MM.1S (cell line): ENCODE data around the gene GRIK5.

Experiments used
- DNase-seq: peaks from one replicate; pipeline ENCODE4 v3.0.0-alpha.2; 2015
- H2AFZ ChIP-seq: fragments of 300-600 bp; sonication (generic); 2 replicates; pipeline ENCODE4 v1.6.0; 2016; ENCODE audit warnings: antibody characterized with exemption, low read length
- H3F3A ChIP-seq: fragments of 300-600 bp; sonication (generic); 2 replicates; pipeline ENCODE4 v1.6.1; 2016; ENCODE audit warnings: mild to moderate bottlenecking, antibody characterized with exemption, low read length, moderate library complexity, mixed read lengths; ENCODE audit not compliant: insufficient read depth
- H3K27ac ChIP-seq: fragments of 300-600 bp; sonication (generic); 2 replicates; pipeline ENCODE4 v1.5.1; 2016; ENCODE audit warnings: mild to moderate bottlenecking, low read length
- H3K27me3 ChIP-seq: fragments of 300-600 bp; sonication (generic); replicated peaks from 2 replicates; pipeline ENCODE4 v1.6.0; 2016; ENCODE audit warnings: low read length; ENCODE audit not compliant: insufficient read depth
- H3K36me3 ChIP-seq: fragments of 300-600 bp; sonication (generic); replicated peaks from 2 replicates; pipeline ENCODE4 v1.6.1; 2016; ENCODE audit warnings: mild to moderate bottlenecking, low read length, mixed read lengths; ENCODE audit not compliant: insufficient read depth
- H3K4me1 ChIP-seq: fragments of 300-600 bp; sonication (generic); 2 replicates; pipeline ENCODE4 v1.6.1; 2016; ENCODE audit warnings: low read length, mixed read lengths
- H3K4me2 ChIP-seq: fragments of 300-600 bp; sonication (generic); 2 replicates; pipeline ENCODE4 v1.6.0; 2016; ENCODE audit warnings: low read depth, low read length
- H3K4me3 ChIP-seq: fragments of 300-600 bp; sonication (generic); 2 replicates; pipeline ENCODE4 v1.5.1; 2016; ENCODE audit warnings: low read length, mixed read lengths
- H3K79me2 ChIP-seq: fragments of 300-600 bp; sonication (generic); 2 replicates; pipeline ENCODE4 v1.6.1; 2016; ENCODE audit warnings: mixed run types, low read length, mixed read lengths
- H3K9ac ChIP-seq: fragments of 300-600 bp; sonication (generic); 2 replicates; pipeline ENCODE4 v1.6.1; 2016; ENCODE audit warnings: low read length, mixed read lengths
- H3K9me2 ChIP-seq: fragments of 300-600 bp; sonication (generic); replicated peaks from 2 replicates; pipeline ENCODE4 v1.6.1; 2016; ENCODE audit warnings: mild to moderate bottlenecking, low read length, mixed read lengths; ENCODE audit not compliant: insufficient read depth
- H3K9me3 ChIP-seq: fragments of 300-600 bp; sonication (generic); replicated peaks from 2 replicates; pipeline ENCODE4 v1.6.1; 2016; ENCODE audit warnings: mild to moderate bottlenecking, low read length, mixed read lengths; ENCODE audit not compliant: insufficient read depth
- H4K20me1 ChIP-seq: fragments of 300-600 bp; sonication (generic); 2 replicates; pipeline ENCODE4 v1.6.1; 2016; ENCODE audit warnings: mild to moderate bottlenecking, low read length, moderate library complexity, mixed read lengths; ENCODE audit not compliant: insufficient read depth
- CTCF ChIP-seq: fragments of 300-600 bp; sonication (generic); IDR thresholded peaks from 2 replicates; pipeline ENCODE4 v1.5.1; 2016; ENCODE audit warnings: antibody characterized with exemption, low read length, mixed read lengths
- EZH2 ChIP-seq: fragments of 300-600 bp; sonication (generic); optimal IDR thresholded peaks from 2 replicates; pipeline ENCODE3; 2017; ENCODE audit warnings: low read depth, mild to moderate bottlenecking, antibody characterized with exemption, low read length, mixed read lengths
- EZH2phosphoT487 ChIP-seq: fragments of 300-600 bp; sonication (generic); IDR thresholded peaks from 2 replicates; pipeline ENCODE4 v1.6.1; 2018; ENCODE audit warnings: antibody characterized with exemption, low read length

The GRIK5 gene

DNA sequence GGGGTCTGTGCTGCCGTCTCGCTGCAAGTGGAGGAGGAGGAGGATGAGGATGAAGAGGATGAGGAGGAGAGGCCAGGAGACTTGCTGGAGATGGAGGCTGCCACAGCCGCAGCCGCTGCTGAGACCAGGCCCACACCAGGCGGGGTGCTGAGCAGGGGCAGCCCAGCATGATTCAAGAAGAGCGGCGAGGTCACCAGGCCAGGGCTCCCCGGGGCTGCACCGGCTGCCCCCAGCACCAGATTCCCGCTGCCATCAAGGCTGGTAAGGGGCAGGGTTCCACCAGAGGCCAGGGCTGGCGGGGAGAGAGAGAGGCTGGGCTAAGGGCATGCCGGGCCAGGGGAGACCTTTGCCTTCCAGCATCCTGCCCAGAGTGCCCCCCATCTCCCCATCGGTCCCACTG, 21.3 kb upstream of the GRIK5 start:
- H3K4me2 ChIP-seq, result peak overlapping the region; percentile 98
- no peak for TF ChIP-seq EZH2
- TF ChIP-seq CTCF, result no peak
- TF ChIP-seq EZH2phosphoT487, result no peak
- H3K9me3 ChIP-seq, result no peaks in the 10 kb centered on the region
- peaks cover 20% of the 10 kb centered on the region for H3F3A ChIP-seq
- H3K4me3 ChIP-seq, result peak overlapping the region; percentile 39
- H3K36me3 ChIP-seq, result no peaks in the 10 kb centered on the region
- H3K27ac ChIP-seq, result peak overlapping the region; percentile 81; the same call in 1 of the 2 replicates
- no peaks in the 10 kb centered on the region for H3K9me2 ChIP-seq
- H3K79me2 ChIP-seq, result no peaks in the 10 kb centered on the region
- H3K27me3 ChIP-seq, result no peaks in the 10 kb centered on the region
- peak overlapping the region; percentile 58; the same call in 1 of the 2 replicates for H3K9ac ChIP-seq
- no peak for DNase-seq
- no peaks in the 10 kb centered on the region for H4K20me1 ChIP-seq
- 0 out of 2 replicates have a peak overlapping the region, but pooled peaks have one; percentile 45 for H2AFZ ChIP-seq
- H3K4me1 ChIP-seq, result peaks cover 35% of the 10 kb centered on the region

DNA sequence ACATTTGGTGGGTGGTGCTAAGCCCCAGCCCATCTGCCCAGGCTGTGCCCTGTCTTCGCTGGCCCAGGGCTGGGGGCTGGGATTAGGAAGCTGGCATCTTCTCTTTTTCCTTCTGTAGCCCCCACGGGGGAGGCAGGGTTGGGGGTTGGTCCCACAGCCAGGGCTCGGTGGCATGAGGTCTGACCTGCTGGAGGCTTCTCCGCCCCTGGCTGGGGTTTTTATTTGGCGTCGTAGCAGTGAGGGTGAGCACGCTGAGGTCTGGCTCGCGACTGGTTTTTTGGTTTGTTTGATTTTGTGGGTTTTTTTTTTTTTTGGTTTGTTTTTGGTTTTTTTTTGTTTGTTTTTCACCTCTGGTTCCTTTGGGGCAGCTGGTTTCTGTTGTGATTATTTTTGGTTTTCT, 20.7 kb upstream of the GRIK5 start:
- DNase-seq, result peak; percentile 82
- Histone ChIP-seq H3K4me1 (peaks cover 35% of the 10 kb centered on the region), H3K9me3 (no peaks in the 10 kb centered on the region), H3K4me3 (peak overlapping the region; percentile 47), H3K9me2 (no peaks in the 10 kb centered on the region), H3K4me2 (peak overlapping the region; percentile 98), H3K79me2 (no peaks in the 10 kb centered on the region), H3K36me3 (no peaks in the 10 kb centered on the region), H3F3A (peaks cover 21% of the 10 kb centered on the region), H4K20me1 (no peaks in the 10 kb centered on the region), H3K9ac (peak overlapping the region; percentile 58; the same call in 1 of the 2 replicates), H2AFZ (peak overlapping the region; percentile 82), H3K27ac (peak overlapping the region; percentile 81; the same call in 1 of the 2 replicates), H3K27me3 (no peaks in the 10 kb centered on the region)
- TF ChIP-seq CTCF, result no peak
- no peak for TF ChIP-seq EZH2
- no peak for TF ChIP-seq EZH2phosphoT487

GRCh38 chr19:42089772-42090171, 19.8 kb upstream of the GRIK5 start:
- no peak overlapping the region for H3K27ac ChIP-seq

More at GRCh38 chr19:42089772-42090171, 19.8 kb upstream of the GRIK5 start:
- peaks cover 35% of the 10 kb centered on the region for H3K4me1 ChIP-seq
- no peak overlapping the region for H3K4me3 ChIP-seq
- H3K9ac ChIP-seq, result no peak overlapping the region
- H2AFZ ChIP-seq, result no peak overlapping the region
- TF ChIP-seq CTCF (no peak), EZH2 (no peak), EZH2phosphoT487 (no peak)
- no peaks in the 10 kb centered on the region for H3K27me3 ChIP-seq
- no peaks in the 10 kb centered on the region for H3K9me2 ChIP-seq
- peak overlapping the region; percentile 98; the same call in 1 of the 2 replicates for H3K4me2 ChIP-seq
- no peaks in the 10 kb centered on the region for H4K20me1 ChIP-seq
- DNase-seq, result no peak
- H3K79me2 ChIP-seq, result no peaks in the 10 kb centered on the region
- H3K9me3 ChIP-seq, result no peaks in the 10 kb centered on the region
- no peaks in the 10 kb centered on the region for H3K36me3 ChIP-seq
- H3F3A ChIP-seq, result peaks cover 25% of the 10 kb centered on the region
